Subcutaneous abdominal adipose tissue (tissue), 5 donors: ENCODE results near the gene JUP.

Experiments
- H3K27ac ChIP-seq: one replicate; pipeline ENCODE4 v1.7.0; 2013; ENCODE audit warnings: low read depth, mild to moderate bottlenecking, inconsistent platforms, low read length, moderate library complexity
- H3K27me3 ChIP-seq, 5 donors: one replicate each; pipeline ENCODE4 v1.7.0; 2013; ENCODE audit warnings: low read length in 5 of 5, inconsistent platforms in 1 of 5; ENCODE audit not compliant: control insufficient read depth in 5 of 5, insufficient read depth in 4 of 5
- H3K36me3 ChIP-seq, 5 donors: one replicate each; pipeline ENCODE4 v1.7.0; 2013; ENCODE audit warnings: low read length in 5 of 5; ENCODE audit not compliant: control insufficient read depth in 5 of 5, insufficient read depth in 5 of 5
- H3K4me1 ChIP-seq, 5 donors: one replicate each; pipeline ENCODE4 v1.7.0; 2013; ENCODE audit warnings: low read length in 5 of 5, mild to moderate bottlenecking in 3 of 5, moderate library complexity in 1 of 5; ENCODE audit not compliant: control insufficient read depth in 5 of 5, insufficient read depth in 5 of 5
- H3K4me3 ChIP-seq, 5 donors: one replicate each; pipeline ENCODE4 v1.7.0; 2013; ENCODE audit warnings: low read length in 5 of 5, low read depth in 1 of 5
- H3K9ac ChIP-seq, 5 donors: one replicate each; pipeline ENCODE4 v1.7.0; 2013; ENCODE audit warnings: low read length in 5 of 5, mild to moderate bottlenecking in 4 of 5, moderate library complexity in 3 of 5
- H3K9me3 ChIP-seq, 5 donors: one replicate each; pipeline ENCODE4 v1.7.0; 2013; ENCODE audit warnings: low read length in 5 of 5; ENCODE audit not compliant: control insufficient read depth in 5 of 5
- donor health status: healthy.
- donor health status: healthy.
- donor health status: healthy.
- donor health status: healthy.
- donor health status: healthy.

JUP gene

DNA sequence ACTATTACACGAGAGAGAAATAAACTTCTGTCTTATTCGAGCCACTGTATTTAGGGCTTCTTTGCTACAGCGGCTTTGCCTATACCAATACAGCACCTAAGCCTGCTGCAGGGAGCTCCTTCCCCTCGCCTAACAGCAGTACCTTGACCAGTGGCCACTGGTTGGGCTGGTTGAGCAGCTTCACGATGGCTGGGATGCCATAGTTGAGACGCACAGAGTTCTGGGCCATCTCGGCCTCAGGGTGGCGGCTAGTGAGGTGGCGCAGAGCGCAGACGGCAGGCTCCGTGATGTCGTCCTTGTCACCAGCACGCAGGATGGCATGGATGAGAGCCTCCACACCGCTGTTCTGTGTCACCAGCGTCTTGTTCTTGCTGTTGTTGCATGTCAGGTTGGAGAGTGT lies 23.7 kb downstream of the JUP start:
- Histone ChIP-seq H3K4me1 (no peaks in the 10 kb centered on the region), H3K9me3 (no peaks in the 10 kb centered on the region), H3K27ac (no peak overlapping the region), H3K9ac (no peak overlapping the region), H3K27me3 (no peaks in the 10 kb centered on the region), H3K36me3 (peaks cover 4 to 87% (median 77%) of the 10 kb centered on the region in 5 donors), H3K4me3 (no peak overlapping the region)

GRCh38 chr17:41762391-41762790 lies 24.1 kb downstream of the JUP start:
- no peaks in the 10 kb centered on the region for H3K4me1 ChIP-seq
- H3K27me3 ChIP-seq, result no peaks in the 10 kb centered on the region
- no peak overlapping the region for H3K4me3 ChIP-seq
- H3K36me3 ChIP-seq, result peaks cover 4 to 87% (median 77%) of the 10 kb centered on the region in 5 donors
- no peaks in the 10 kb centered on the region for H3K9me3 ChIP-seq
- no peak overlapping the region for H3K9ac ChIP-seq
- no peak overlapping the region for H3K27ac ChIP-seq

DNA sequence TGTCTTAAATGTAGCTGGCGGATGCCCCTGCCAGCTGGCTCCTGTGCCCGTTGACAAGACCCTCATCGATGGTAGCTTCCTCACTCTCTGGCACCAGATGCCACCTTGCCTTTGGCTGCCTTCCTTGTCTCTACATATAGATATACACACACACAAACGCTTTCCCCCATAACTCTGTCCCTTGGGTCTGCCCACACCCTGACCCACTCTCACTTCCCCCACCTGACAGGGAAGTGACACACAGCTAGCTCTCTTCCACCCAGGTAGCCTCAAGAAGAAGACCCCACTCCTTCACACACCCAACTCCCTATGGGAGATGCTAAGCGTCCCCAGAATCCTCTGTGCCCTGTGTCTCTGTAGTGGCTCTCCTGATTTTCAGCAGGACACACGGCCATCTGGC lies 25.6 kb downstream of the JUP start:
- Histone ChIP-seq H3K27ac (no peak overlapping the region), H3K36me3 (peaks cover 2 to 91% (median 75%) of the 10 kb centered on the region in 5 donors), H3K9me3 (no peaks in the 10 kb centered on the region), H3K9ac (no peak overlapping the region), H3K4me3 (no peak overlapping the region), H3K4me1 (no peaks in the 10 kb centered on the region), H3K27me3 (no peaks in the 10 kb centered on the region)

- Histone ChIP-seq H3K9ac (no peak overlapping the region), H3K27ac (no peak overlapping the region), H3K27me3 (no peaks in the 10 kb centered on the region), H3K36me3 (peaks cover 0 to 92% (median 70%) of the 10 kb centered on the region in 5 donors), H3K4me3 (no peak overlapping the region), H3K9me3 (no peaks in the 10 kb centered on the region), H3K4me1 (no peaks in the 10 kb centered on the region)
These were observed 27.9 kb downstream of the JUP start for GRCh38 chr17:41758601-41759000.

DNA sequence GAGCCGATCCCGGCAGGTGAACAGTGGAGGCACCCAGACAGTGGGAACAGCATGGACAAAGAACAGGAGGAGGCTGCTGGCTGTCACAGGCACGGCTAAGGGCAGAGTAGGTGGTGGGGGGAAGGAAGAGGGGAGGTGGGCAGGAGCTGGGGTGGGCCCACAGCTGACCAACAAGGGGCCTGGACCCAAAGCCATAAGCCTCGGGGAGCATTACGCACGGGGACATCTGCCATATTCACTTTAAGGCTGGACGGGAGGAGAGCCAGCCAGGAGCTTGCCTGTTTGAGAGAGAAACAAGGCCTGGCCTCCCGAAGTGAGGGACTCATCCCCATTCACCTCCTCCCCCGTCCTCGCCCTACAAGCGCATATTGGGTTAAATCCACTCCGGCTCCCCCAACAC lies 32.4 kb downstream of the JUP start:
- no peak overlapping the region for H3K27ac ChIP-seq
- peaks cover 0 to 55% (median 36%) of the 10 kb centered on the region in 5 donors for H3K36me3 ChIP-seq
- H3K9me3 ChIP-seq, result no peaks in the 10 kb centered on the region
- no peaks in the 10 kb centered on the region for H3K4me1 ChIP-seq
- no peak overlapping the region for H3K4me3 ChIP-seq
- H3K27me3 ChIP-seq, result no peaks in the 10 kb centered on the region
- H3K9ac ChIP-seq, result no peak overlapping the region

GRCh38 chr17:41751288-41751687 lies 35.2 kb downstream of the JUP start:
- Histone ChIP-seq H3K9me3 (no peaks in the 10 kb centered on the region), H3K4me3 (no peak overlapping the region), H3K36me3 (peaks cover 0 to 29% (median 15%) of the 10 kb centered on the region in 5 donors), H3K27ac (no peak overlapping the region), H3K9ac (no peak overlapping the region), H3K27me3 (no peaks in the 10 kb centered on the region), H3K4me1 (no peaks in the 10 kb centered on the region)

DNA sequence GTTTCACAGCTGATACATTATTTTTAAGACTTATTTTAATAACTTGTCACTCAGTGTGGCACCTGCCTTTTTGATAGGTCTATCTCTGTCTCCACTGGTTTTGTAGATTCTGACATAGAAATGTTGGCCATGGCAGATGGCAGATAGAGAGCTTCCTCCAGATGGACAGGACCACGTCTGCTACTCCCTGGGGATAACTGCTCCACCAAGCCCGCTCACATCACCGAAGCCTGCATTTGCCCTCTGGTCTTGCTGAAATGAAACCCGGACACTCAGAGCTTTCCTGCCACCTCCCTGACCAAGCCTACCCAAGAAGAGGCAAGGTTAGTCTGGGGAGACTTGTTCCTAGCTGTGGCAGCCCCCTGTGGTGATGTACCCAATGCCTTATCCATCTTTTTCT lies 35.6 kb downstream of the JUP start:
- Histone ChIP-seq H3K27ac (no peak overlapping the region), H3K4me3 (no peak overlapping the region), H3K27me3 (no peaks in the 10 kb centered on the region), H3K9me3 (no peaks in the 10 kb centered on the region), H3K4me1 (no peaks in the 10 kb centered on the region), H3K36me3 (peaks cover 0 to 24% (median 12%) of the 10 kb centered on the region in 5 donors), H3K9ac (no peak overlapping the region)

DNA sequence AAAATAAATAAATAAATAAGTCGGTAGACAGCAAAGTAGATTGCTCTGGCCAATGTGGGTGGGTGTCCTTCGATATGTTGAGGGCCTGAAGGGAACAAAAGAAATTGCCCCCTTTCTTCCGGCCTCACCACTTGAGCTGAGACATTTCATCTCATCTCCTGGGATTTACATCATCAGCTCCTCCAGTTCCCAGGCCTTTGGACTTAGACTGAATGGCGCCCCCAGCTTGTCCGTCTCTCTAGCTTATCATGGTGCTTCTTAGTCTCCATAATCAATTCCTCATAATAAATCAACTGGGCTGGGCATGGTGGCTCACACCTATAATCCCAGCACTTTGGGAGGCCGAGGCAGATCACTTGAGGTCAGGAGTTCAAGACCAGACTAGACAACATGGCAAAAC lies 38.2 kb downstream of the JUP start:
- Histone ChIP-seq H3K36me3 (no peaks in the 10 kb centered on the region), H3K9ac (no peak overlapping the region), H3K9me3 (no peaks in the 10 kb centered on the region), H3K27ac (no peak overlapping the region), H3K27me3 (no peaks in the 10 kb centered on the region), H3K4me3 (no peak overlapping the region), H3K4me1 (no peaks in the 10 kb centered on the region)

DNA sequence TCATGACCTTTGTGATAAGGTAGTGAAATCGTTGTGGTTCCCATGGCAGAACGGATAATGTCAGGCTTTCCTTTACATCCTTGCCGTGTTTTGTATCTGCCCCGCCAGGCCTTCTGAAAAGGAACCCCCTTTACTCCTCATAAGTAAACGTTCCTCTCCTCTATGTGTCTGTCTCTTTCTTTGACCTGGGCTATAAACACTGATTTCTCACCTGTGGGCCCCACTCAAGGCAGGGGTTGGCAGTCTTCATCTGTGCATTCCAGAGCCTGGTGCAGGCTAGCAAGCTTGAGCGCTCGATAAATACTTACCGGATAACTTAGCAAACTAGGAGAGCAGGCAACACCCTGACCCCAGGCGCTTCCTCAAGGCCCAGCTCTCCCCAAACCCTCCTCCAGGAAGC lies 44.8 kb downstream of the JUP start:
- H3K9ac ChIP-seq, result no peak overlapping the region
- no peaks in the 10 kb centered on the region for H3K9me3 ChIP-seq
- peaks cover 0 to 6% (median 3%) of the 10 kb centered on the region in 5 donors for H3K4me1 ChIP-seq
- H3K4me3 ChIP-seq, result no peak overlapping the region
- peaks cover 0 to 7% (median 6%) of the 10 kb centered on the region in 5 donors for H3K27me3 ChIP-seq
- H3K36me3 ChIP-seq, result no peaks in the 10 kb centered on the region
- H3K27ac ChIP-seq, result no peak overlapping the region

DNA sequence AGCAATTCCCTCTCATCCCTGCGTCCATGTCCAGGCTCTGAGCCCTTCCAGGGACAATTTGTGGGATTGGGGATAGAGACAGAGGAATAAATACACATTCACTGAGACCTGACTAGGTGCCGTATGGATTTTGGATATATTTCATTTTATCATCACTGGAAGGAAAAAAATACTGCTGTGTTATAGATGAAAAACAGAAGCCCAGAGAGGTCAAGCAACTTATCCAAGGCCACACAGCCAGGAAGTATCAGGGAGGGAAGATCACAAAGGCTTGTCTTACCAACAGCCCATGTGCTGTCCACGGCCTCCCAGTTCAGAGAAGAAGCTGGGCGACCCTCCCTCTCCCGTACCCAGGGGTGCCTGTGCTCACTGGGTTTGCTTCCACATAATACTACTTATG lies 46.0 kb downstream of the JUP start:
- Histone ChIP-seq H3K36me3 (no peaks in the 10 kb centered on the region), H3K27me3 (peaks cover 5 to 18% (median 11%) of the 10 kb centered on the region in 5 donors), H3K4me1 (peaks cover 0 to 6% (median 3%) of the 10 kb centered on the region in 5 donors), H3K9me3 (no peaks in the 10 kb centered on the region), H3K9ac (no peak overlapping the region), H3K4me3 (no peak overlapping the region), H3K27ac (no peak overlapping the region)
